Ovary (tissue), 3 donors: ENCODE data around the gene DNAJC24.

Experiments
- CTCF ChIP-seq, 3 donors: fragments of 450-650 bp in 2 of 3; fragments of 200-600 bp in 1 of 3; IDR thresholded peaks; one replicate each; pipeline versions ENCODE4 v1.5.1 to v1.8.0; 2016 to 2022; ENCODE audit warnings: antibody characterized with exemption in 3 of 3, mild to moderate bottlenecking in 1 of 3
- EP300 ChIP-seq: sonication (generic); formaldehyde crosslinking; IDR thresholded peaks from one replicate; pipeline ENCODE4 v1.6.1; 2017; ENCODE audit warnings: antibody characterized with exemption
- donor health status: DM: no; HTN: no; CAD: no.

GRCh38 chr11:31375879-31376278, 6.2 kb downstream of the DNAJC24 start:
- TF ChIP-seq CTCF (IDR thresholded peaks at IDR 0.05), result no peak
- no peak for TF ChIP-seq EP300
